PC-3 (cell line): Measurements from ENCODE around the gene EPB41L4A. TPM values are rescaled to one million over a fixed set of nuclear protein-coding genes. Genes with fewer than 3 reads are reported as not detected.
A peak's percentile ranks its signal among the peaks of the same experiment; 100 is the strongest.
"Not testable (repeated sequence)": the region's sequence is repeated elsewhere in the genome, so short reads cannot be mapped to it uniquely, and the experiment has no call there.

Experiments used
- ATAC-seq: fragments of 200-7000 bp; cut with Tn5 transposase; 2 replicates; pipeline ENCODE4 v1.9.1; 2020; ENCODE audit warnings: mild to moderate bottlenecking, moderate library complexity
- BruUV-seq: library from RNA; stranded (reverse); fragments of 400-500 nt; replicated peaks from 2 replicates; lab custom pipeline; 2021; lab: Mats Ljungman, UMichigan
- CTCF ChIA-PET: fragments of 300-600 bp; sonication (Branson Sonifier 250); formaldehyde crosslinking; loops from one replicate; lab custom pipeline; 2022; ENCODE audit warnings: antibody characterized with exemption; lab: Charles Lee
- POLR2A ChIA-PET: fragments of 300-600 bp; sonication (Branson Sonifier 250); formaldehyde crosslinking; loops from one replicate; lab custom pipeline; 2022; ENCODE audit warnings: antibody characterized with exemption; ENCODE audit not compliant: unreplicated experiment; lab: Charles Lee
- DNase-seq: peaks from one replicate; pipeline ENCODE4 v3.0.0-alpha.2; 2015
- H2AFZ ChIP-seq: fragments of 300-600 bp; sonication (generic); 2 replicates; pipeline ENCODE4 v1.6.0; 2016; ENCODE audit warnings: antibody characterized with exemption, low read length
- H3F3A ChIP-seq: fragments of 300-600 bp; sonication (generic); one replicate; pipeline ENCODE4 v1.6.0; 2017; ENCODE audit warnings: antibody characterized with exemption, low read length, control low read depth, mild to moderate bottlenecking; ENCODE audit not compliant: unreplicated experiment
- H3K27ac ChIP-seq: fragments of 300-600 bp; sonication (generic); 2 replicates; pipeline ENCODE4 v1.5.1; 2016; ENCODE audit warnings: mild to moderate bottlenecking, low read length
- H3K27me3 ChIP-seq: fragments of 300-600 bp; sonication (generic); 2 replicates; pipeline ENCODE4 v1.6.1; 2016; ENCODE audit warnings: low read length, mixed read lengths
- H3K36me3 ChIP-seq: fragments of 300-600 bp; sonication (generic); 2 replicates; pipeline ENCODE4 v1.6.1; 2016; ENCODE audit warnings: low read depth, mixed run types, low read length, mixed read lengths
- H3K4me1 ChIP-seq: fragments of 300-600 bp; sonication (generic); 2 replicates; pipeline ENCODE4 v1.5.1; 2016; ENCODE audit warnings: low read length; ENCODE audit not compliant: insufficient read depth
- H3K4me2 ChIP-seq: fragments of 300-600 bp; sonication (generic); 2 replicates; pipeline ENCODE4 v1.6.0; 2016; ENCODE audit warnings: low read length
- H3K4me3 ChIP-seq: fragments of 300-600 bp; sonication (generic); 2 replicates; pipeline ENCODE4 v1.5.1; 2016; ENCODE audit warnings: mild to moderate bottlenecking, low read length, mixed read lengths
- H3K79me2 ChIP-seq: fragments of 300-600 bp; sonication (generic); 2 replicates; pipeline ENCODE4 v1.6.1; 2017; ENCODE audit warnings: low read length, mixed read lengths
- H3K9ac ChIP-seq: fragments of 300-600 bp; sonication (generic); 2 replicates; pipeline ENCODE4 v1.6.0; 2016; ENCODE audit warnings: mild to moderate bottlenecking, low read length
- H3K9me2 ChIP-seq: fragments of 300-600 bp; sonication (generic); replicated peaks from 2 replicates; pipeline ENCODE4 v1.6.1; 2016; ENCODE audit warnings: mixed run types, low read length, mixed read lengths
- H3K9me3 ChIP-seq: fragments of 300-600 bp; sonication (generic); 2 replicates; pipeline ENCODE4 v1.6.1; 2016; ENCODE audit warnings: low read length, mixed read lengths
- H4K20me1 ChIP-seq: fragments of 300-600 bp; sonication (generic); 2 replicates; pipeline ENCODE4 v1.6.1; 2016; ENCODE audit warnings: low read length, mixed read lengths
- EZH2 ChIP-seq: fragments of 300-600 bp; sonication (generic); IDR thresholded peaks from one replicate; pipeline ENCODE4 v1.6.1; 2017; ENCODE audit warnings: antibody characterized with exemption, mild to moderate bottlenecking, low read length; ENCODE audit not compliant: unreplicated experiment
- EZH2phosphoT487 ChIP-seq: fragments of 300-600 bp; sonication (generic); IDR thresholded peaks from 2 replicates; pipeline ENCODE4 v1.6.1; 2018; ENCODE audit warnings: mild to moderate bottlenecking, antibody characterized with exemption, low read length, borderline replicate concordance
- intact Hi-C: fragments of 100-400 bp; cut with micrococcal nuclease; formaldehyde crosslinking; loops from 2 replicates; pipeline ENCODE4 v1.9.0; 2023
- total RNA-seq: library from RNA; depleted of rRNA; stranded (reverse); fragments of >200 nt; gene quantifications from 2 replicates; pipeline ENCODE4 v1.2.3, GENCODE V29; 2014
- TF ChIP-seq, protein P1 (sequence below): fragments of 300-600 bp; sonication (generic); conservative IDR thresholded peaks from 2 replicates; pipeline ENCODE4 v1.5.1; 2017; ENCODE audit warnings: antibody characterized with exemption, low read depth, mild to moderate bottlenecking, low read length

The EPB41L4A gene
- total RNA-seq, 1 experiment from 2014 or later = not detected

DNA sequence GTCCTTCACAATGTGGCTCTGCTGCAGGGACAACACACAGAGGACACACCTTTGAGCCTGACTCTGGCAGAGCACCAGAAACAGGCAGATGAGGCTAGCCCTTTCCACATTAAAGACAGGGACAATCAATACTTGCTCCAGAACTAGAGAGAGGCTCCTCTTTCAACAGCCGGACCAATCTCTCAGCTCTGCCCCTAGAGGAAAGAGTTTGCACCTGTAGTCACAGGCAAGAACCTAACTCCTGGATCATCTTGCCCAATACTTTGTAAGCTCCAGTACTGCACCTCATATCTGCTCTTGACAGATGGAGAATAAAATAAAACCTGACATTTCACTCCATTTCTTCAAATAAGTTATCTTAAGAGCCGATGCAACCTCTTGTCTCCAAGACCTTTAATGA is 52.1 kb downstream of the EPB41L4A start:
- Histone ChIP-seq H3K27me3 (peaks cover 28% of the 10 kb centered on the region), H3K27ac (no peak overlapping the region), H3K4me3 (no peak overlapping the region), H3K9me2 (no peaks in the 10 kb centered on the region), H2AFZ (no peak overlapping the region), H3K79me2 (no peaks in the 10 kb centered on the region), H3K9me3 (no peaks in the 10 kb centered on the region), H3K4me1 (no peaks in the 10 kb centered on the region), H3K4me2 (no peak overlapping the region), H3K9ac (no peak overlapping the region), H3F3A (no peaks in the 10 kb centered on the region), H4K20me1 (no peaks in the 10 kb centered on the region), H3K36me3 (no peaks in the 10 kb centered on the region)
- peak; percentile 70 for ATAC-seq
- TF ChIP-seq EZH2phosphoT487 = no peak
- TF ChIP-seq, protein P1, sequence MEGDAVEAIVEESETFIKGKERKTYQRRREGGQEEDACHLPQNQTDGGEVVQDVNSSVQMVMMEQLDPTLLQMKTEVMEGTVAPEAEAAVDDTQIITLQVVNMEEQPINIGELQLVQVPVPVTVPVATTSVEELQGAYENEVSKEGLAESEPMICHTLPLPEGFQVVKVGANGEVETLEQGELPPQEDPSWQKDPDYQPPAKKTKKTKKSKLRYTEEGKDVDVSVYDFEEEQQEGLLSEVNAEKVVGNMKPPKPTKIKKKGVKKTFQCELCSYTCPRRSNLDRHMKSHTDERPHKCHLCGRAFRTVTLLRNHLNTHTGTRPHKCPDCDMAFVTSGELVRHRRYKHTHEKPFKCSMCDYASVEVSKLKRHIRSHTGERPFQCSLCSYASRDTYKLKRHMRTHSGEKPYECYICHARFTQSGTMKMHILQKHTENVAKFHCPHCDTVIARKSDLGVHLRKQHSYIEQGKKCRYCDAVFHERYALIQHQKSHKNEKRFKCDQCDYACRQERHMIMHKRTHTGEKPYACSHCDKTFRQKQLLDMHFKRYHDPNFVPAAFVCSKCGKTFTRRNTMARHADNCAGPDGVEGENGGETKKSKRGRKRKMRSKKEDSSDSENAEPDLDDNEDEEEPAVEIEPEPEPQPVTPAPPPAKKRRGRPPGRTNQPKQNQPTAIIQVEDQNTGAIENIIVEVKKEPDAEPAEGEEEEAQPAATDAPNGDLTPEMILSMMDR = peak; percentile 52
- no peak for TF ChIP-seq EZH2
- BruUV-seq = no TSS peak
- ChIA-PET CTCF (no interaction called here), POLR2A (no interaction called here)
- intact Hi-C loops = no loop called here
- peak; percentile 39 for DNase-seq

DNA sequence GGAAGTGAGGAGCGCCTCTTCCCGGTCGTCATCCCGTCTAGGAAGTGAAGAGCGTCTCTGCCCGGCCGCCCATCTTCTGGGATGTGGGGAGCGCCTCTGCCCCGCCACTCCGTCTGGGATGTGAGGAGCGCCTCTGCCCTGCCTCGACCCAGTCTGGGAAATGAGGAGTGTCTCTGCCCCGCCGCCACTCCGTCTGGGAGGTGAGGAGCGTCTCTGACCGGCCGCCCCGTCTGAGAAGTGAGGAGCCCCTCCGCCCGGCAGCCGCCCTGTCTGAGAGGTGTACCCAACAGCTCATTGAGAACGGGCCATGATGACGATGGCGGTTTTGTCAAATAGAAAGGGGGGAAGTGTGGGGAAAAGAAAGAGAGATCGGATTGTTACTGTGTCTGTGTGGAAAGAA is 58.3 kb downstream of the EPB41L4A start:
- H3K4me3 ChIP-seq, POLR2A ChIA-PET, H3K9ac ChIP-seq, H3K9me2 ChIP-seq, H3K4me1 ChIP-seq, H3K79me2 ChIP-seq, H4K20me1 ChIP-seq, H3K36me3 ChIP-seq, CTCF ChIA-PET, BruUV-seq, H2AFZ ChIP-seq, H3K4me2 ChIP-seq, DNase-seq, H3K9me3 ChIP-seq, H3F3A ChIP-seq, H3K27ac ChIP-seq, intact Hi-C loops, ATAC-seq: not testable (repeated sequence)
- H3K27me3 ChIP-seq = peaks cover 33% of the 10 kb centered on the region

DNA sequence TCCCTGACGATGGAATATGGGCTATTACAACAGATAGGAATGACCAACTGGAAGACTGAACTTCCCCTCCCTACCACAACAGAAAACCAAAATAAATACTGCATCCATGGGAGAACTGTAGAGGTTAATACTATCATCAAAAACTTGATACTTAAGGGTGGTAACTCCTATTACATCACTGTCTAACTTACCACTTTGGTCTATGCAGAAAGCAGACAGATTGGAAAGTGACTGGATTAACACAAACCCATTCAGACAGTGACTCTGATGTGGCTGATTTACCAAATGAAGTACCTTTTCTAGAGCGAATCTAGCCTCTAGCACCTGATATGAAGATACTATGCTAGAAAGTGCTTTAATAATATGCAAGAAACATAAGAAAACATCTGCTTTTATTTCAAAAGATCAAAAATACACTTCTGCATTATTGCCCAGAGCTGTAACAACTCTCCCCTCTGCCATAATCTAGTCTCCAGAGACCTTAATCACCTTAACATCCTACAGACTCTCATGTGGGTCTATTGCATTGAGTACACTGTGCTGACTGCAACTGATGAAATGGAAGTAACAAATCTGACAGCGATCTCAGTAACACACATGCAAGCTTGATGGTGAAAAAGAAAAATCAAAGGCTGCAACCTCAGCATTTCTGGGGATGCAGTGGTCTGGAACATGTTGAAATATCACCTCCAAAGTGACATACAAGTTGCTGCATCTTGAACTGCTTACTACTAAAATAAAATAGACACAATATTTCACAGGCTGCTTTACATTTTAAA is 62.7 kb downstream of the EPB41L4A start:
- Histone ChIP-seq H4K20me1 (no peaks in the 10 kb centered on the region), H3K4me1 (no peaks in the 10 kb centered on the region), H3K9me3 (no peaks in the 10 kb centered on the region), H2AFZ (no peak overlapping the region), H3K36me3 (no peaks in the 10 kb centered on the region), H3K9ac (no peak overlapping the region), H3K27ac (no peak overlapping the region), H3K4me2 (no peak overlapping the region), H3K9me2 (no peaks in the 10 kb centered on the region), H3K27me3 (peaks cover 58% of the 10 kb centered on the region), H3K79me2 (no peaks in the 10 kb centered on the region), H3K4me3 (no peak overlapping the region), H3F3A (no peaks in the 10 kb centered on the region)
- CTCF ChIA-PET = no interaction called here
- ATAC-seq (no peak), DNase-seq (no peak)
- POLR2A ChIA-PET = no interaction called here
- no TSS peak for BruUV-seq
- no peak for TF ChIP-seq EZH2phosphoT487
- TF ChIP-seq, protein P1 = no peak
- no peak for TF ChIP-seq EZH2
- intact Hi-C loops = no loop called here
